ENCODE results near the gene MAGEC3.
"Not testable (repeated sequence)": the region's sequence is repeated elsewhere in the genome, so short reads cannot be mapped to it uniquely, and the experiment has no call there.

MAGEC3 gene

GRCh38 chrX:141857479-141857878 is 19.4 kb downstream of the MAGEC3 start:
- H3K4me3 ChIP-seq: no peak overlapping the region
- no peak for TF ChIP-seq CTCF (IDR thresholded peaks at IDR 0.05)
- H3K27ac ChIP-seq: no peak overlapping the region

GRCh38 chrX:141879616-141880015 is 41.5 kb downstream of the MAGEC3 start:
- no peak for DNase-seq (ENCODE audit: low spot score)
- no peak for TF ChIP-seq CTCF (IDR thresholded peaks at IDR 0.05)
- no peak overlapping the region for H3K4me3 ChIP-seq
- H3K27ac ChIP-seq: no peak overlapping the region

More at GRCh38 chrX:141857479-141857878, 19.4 kb downstream of the MAGEC3 start:
- DNase-seq (ENCODE audit: low spot score): no peak

- not testable (repeated sequence) for DNase-seq (ENCODE audit: low spot score); H3K4me3 ChIP-seq; H3K27ac ChIP-seq
These were observed 50.7 kb downstream of the MAGEC3 start for GRCh38 chrX:141888811-141889210.

- Histone ChIP-seq H3K4me3 (no peak overlapping the region), H3K27ac (no peak overlapping the region)
- TF ChIP-seq CTCF (IDR thresholded peaks at IDR 0.05): no peak
- DNase-seq (ENCODE audit: low spot score): no peak
These were observed 56.6 kb downstream of the MAGEC3 start for GRCh38 chrX:141894733-141895132.

- Histone ChIP-seq H3K4me3 (no peak overlapping the region), H3K27ac (no peak overlapping the region)
- DNase-seq (ENCODE audit: low spot score): no peak
- no peak for TF ChIP-seq CTCF (IDR thresholded peaks at IDR 0.05)
These were observed 59.6 kb downstream of the MAGEC3 start for GRCh38 chrX:141897690-141898089.

- Histone ChIP-seq H3K4me3 (no peak overlapping the region), H3K27ac (no peak overlapping the region)
- no peak for DNase-seq (ENCODE audit: low spot score)
- TF ChIP-seq CTCF (IDR thresholded peaks at IDR 0.05): no peak
These were observed 64.2 kb downstream of the MAGEC3 start for GRCh38 chrX:141902366-141902765.

GRCh38 chrX:141903400-141904155 is 65.5 kb downstream of the MAGEC3 start, which contains the start of gene MAGEC1:
Gene MAGEC1 (plus strand): TSS chrX:141903894. CDS start chrX:141905073, 1,179 bp downstream.
- no peak for TF ChIP-seq CTCF (IDR thresholded peaks at IDR 0.05)
- Histone ChIP-seq H3K4me3 (no peak within 1 kb of the TSS), H3K27ac (no peak within 1 kb of the TSS)
- no peak for DNase-seq (ENCODE audit: low spot score)

Data from coronary artery (tissue), 2 donors.